Ureter (tissue), 1 donor: ENCODE results near the gene RTCB. TPM values are rescaled to one million over a fixed set of nuclear protein-coding genes. Genes with fewer than 3 reads are reported as not detected.
A peak's percentile ranks its signal among the peaks of the same experiment; 100 is the strongest.

Experiments used
- DNase-seq: peaks from one replicate; pipeline ENCODE4 v3.0.0-alpha.2; 2020; ENCODE audit warnings: low spot score
- total RNA-seq: library from RNA; stranded (reverse); gene quantifications from one replicate; pipeline ENCODE4 v1.2.4, GENCODE V29; 2023
- donor health status: DM: yes; HTN: yes; CAD: no.

The RTCB gene
- total RNA-seq: 71.9 TPM

GRCh38 chr22:32411829-32412592 is at the start of gene RTCB:
RTCB (minus strand) TSS chr22:32412247; CDS start chr22:32412156, 91 bp downstream.
- peak; percentile 93 for DNase-seq

GRCh38 chr22:32457031-32457430 is 45.0 kb upstream of the RTCB start:
- DNase-seq: no peak

DNA sequence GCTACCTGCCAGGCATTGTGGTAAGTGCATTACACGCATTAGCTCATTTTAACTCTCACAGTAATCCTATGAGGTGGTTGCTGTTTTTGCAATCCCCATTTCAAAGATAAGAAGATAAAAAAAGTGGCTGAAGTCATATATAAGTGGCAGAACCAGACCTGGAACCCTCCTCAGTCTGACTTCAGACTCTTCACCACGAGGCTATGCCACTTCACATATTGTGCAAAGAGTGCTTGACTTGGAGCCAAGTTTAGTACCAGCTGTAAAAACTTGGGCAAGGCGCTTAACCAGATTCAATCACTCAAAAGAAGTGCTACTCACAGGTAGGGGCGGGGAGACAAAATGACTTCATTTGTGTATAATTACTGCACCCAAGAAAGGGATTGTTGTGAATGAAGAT is 36.9 kb upstream of the RTCB start:
- no peak for DNase-seq

GRCh38 chr22:32446321-32446720 is 34.3 kb upstream of the RTCB start:
- DNase-seq: no peak

DNA sequence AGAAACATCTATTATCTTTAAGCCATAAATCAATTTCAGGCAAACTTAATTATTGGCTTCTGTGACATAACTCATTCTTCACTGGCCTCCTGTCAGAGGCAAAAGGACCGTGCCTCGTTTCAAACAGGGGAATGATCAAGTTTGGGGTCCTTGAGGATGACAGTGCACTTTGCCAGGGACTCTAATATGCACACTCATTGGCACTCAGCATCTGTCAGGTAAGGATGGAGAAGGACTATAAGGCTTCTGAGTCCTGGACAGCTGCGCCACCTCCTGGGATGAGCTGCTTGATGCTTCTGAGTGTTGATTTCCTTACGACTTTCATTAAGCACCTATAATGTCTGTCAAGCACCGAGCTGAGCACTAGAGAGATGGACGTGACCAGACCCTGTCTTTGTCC is 32.0 kb upstream of the RTCB start:
- no peak for DNase-seq

GRCh38 chr22:32430352-32430751 is 18.3 kb upstream of the RTCB start:
- no peak for DNase-seq

DNA sequence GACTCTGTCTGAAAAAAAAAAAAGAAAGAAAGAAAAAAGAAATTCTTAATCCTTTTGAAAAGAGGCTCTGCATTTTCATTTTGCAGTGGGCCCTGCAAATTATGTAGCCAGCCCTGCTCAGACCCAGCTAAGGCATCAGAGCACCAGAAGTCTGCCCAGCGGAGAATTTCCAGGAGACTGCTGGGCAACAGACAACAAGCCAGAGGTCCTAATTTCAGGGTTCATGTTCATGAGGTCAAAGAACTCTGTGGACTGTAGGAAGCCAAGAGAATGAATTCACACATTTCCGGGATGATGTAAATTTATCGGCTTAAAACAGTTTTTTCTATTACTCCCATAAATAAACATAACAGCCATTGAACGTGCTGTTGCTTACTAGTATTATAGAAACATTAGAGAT is 14.8 kb upstream of the RTCB start:
- DNase-seq: no peak

GRCh38 chr22:32423664-32424063 is 11.6 kb upstream of the RTCB start:
- DNase-seq: no peak

DNA sequence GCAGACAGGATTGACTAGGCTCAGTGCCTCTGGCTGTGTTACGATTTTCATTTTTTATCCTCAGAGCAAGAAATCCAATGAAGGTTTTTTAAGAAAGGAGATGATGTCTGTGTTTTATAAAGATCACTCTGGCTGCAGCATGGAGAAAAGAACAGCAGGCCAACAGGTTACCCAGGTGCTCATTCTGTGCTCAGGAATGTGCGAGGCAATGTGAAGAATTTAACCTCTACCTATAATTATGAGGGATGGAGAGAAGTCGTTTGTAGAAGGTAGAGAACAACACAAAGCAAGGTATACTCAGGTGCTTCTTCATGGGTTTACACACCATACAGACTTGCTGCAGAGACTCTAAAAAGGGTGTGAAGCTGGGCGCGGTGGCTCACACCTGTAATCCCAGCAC is 10.0 kb upstream of the RTCB start:
- DNase-seq: no peak

DNA sequence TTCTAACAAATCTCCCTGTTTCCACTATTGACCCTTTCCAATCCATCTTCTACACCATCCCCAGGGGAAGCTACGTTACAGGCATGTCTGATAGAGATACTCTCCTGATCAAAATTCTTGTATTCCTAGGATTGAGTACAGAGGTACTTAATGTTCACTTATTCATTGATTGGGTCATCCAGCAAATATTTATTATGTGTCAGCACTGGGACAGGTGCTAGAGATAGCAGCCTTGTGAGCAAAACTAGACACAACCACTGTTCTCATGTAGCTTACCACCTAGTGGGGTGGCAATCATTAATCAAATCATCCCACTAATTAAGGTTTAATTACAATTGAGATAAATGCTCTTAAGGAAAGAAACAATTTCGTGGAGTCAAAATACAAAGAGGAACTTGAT is 9.4 kb upstream of the RTCB start:
- no peak for DNase-seq

GRCh38 chr22:32417906-32418305 is 5.9 kb upstream of the RTCB start:
- DNase-seq: no peak

DNA sequence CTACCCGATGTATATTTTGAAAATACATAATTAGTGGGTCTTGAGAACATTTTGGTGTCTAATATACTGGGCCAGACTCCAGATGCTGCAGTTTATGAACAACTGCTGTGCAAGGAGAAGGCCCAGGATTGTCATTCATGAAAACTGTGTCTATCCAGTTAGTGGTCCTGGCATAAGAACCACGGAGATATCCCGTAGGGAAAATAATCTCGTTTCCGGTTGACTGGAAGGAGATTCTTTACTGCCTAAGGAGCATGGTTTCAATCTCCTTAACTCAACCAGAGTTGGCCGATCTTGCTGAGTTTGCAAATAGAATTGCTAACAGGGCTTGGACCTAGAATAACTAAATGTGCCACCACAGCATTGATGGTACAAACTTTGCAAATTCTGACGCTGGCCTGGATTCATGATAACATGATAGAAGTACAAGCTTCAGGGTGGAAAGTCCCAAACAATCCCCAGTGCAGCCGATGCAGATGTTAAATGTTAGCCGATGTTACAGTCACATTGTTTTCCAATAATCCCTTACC is 4.6 kb upstream of the RTCB start:
- DNase-seq: no peak

DNA sequence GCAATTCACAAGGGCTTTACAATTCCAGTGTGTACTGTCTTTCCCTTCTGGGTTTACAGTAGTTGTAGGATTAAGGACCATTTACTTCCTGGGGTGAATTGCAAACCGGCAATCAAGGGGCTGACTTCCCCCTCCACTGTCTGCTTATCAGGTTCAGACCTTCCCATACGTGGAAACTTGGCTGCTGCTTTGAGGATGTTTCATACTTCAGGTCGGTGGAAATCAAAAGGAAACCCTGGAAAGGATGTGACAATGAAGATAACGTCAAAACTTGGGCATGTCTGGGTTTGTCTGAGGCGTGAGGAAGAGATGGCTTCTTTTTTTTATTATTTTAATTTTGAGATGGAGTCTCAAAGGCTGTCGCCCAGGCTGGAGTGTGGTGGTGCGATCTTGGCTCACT is 2.1 kb upstream of the RTCB start:
- no peak for DNase-seq

DNA sequence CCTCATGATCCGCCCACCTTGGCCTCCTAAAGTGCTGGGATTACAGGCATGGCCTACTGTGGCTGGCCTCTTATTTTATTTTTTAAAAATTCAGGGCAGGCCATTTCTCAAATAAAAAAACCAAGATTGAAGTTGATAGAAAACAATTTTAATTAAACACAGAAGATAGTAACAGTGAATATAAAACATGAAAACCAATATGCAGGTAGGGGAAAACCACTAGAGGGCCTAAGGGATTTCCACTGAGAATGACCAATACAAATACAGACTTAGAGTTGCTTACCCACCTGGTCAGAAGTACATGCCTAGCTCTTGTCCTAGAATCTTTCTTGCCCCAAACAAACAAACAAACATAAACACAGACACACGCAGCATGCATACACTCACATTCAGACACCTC is 1.7 kb upstream of the RTCB start:
- DNase-seq: no peak

DNA sequence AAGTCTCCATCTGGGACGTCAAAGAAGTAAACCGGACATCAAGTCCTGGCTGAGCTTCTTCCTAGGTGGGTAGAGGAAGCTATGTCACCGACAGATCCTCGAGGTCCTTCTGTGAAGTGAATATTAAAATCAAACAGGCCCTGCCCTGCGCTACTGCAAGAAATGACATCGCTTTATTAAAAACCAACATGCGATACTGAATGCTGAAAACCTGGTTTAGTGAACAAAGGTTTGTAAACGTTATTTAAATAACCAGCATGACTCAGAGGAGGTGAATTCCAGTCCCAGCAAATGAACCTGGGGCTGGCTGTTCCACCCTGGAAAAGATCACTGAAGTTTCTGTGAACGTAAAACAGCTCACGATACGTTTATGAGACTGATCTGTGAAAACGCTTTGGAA is 645 bp downstream of the RTCB start:
- no peak for DNase-seq

DNA sequence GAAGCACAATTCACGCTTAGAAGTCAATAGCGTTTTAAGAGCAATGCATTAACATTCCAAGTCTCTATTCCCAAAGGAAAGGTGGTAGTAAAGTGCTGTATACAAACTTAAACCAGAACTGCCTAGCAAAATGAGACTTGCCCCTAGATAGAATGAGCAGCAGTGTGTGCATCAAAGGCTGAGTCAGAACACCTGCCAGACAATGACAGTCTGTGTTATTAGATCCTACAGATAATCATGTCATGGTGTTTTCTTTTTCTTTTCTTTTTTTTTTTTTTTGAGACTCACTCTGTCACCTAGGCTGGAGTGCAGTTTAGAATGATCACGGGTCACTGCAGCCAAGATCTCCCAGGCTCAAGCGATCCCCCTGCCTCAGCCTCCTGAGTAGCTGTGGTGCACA is 1.6 kb downstream of the RTCB start:
- no peak for DNase-seq

- DNase-seq: no peak
Observed at GRCh38 chr22:32409977-32410376, 2.1 kb downstream of the RTCB start.

DNA sequence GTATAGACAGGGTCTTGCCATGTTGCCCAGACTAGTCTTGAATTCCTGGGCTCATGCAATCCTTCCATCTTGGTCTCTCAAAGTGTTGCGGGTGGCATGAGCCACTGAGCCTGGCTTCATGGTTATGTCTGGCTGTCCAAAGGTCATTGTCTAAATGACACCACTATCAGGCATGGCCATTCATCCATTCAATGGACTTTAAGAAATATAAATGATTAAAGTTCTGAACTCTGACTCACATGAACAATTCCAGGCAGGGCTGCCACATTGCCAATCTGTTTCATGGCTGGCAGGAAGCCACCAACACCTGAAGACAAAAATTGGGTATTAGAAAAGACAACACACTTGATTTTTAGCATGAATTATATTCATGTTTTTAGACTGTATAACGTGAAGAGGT is 4.1 kb downstream of the RTCB start:
- no peak for DNase-seq

- no peak for DNase-seq
Observed at GRCh38 chr22:32407312-32407711, 4.7 kb downstream of the RTCB start.

- DNase-seq: no peak
Observed at GRCh38 chr22:32404021-32404420, 8.0 kb downstream of the RTCB start.

DNA sequence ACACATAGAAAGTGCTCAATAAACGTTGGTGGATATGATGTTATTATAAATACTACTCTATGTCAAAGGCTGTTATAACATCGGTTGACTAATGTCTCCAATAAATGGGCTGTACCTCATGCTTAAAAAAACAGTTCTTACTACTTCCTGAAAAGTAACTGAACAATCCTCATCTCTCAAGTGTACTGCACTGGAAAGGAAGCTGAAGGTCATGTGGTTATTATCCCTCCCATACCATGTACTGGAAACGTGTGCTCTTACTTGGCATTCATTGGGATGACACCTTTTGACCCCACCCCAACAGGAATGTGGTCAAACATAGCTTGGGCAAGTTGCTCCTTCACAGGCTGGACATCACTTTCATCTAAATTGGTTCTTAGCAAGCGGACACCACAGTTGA is 10.6 kb downstream of the RTCB start:
- no peak for DNase-seq

DNA sequence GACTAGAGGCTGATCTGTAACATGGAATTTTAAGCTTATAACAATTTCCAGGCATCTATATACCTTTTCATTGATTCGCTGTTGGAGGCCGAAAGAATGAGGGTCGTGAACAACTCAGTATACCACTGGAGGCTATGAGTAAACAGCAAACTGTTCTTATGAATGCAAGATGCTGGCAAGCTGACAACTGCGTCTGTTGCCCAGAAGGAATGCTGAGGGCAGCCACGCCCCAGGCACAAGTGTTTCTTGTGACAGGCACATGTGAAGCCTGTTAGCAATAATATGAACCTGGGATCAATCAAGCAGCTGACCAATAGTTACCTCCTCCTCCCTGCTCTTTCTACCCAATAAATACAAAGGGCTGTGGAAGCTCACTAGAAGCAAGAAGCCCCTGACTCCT is 15.3 kb downstream of the RTCB start:
- no peak for DNase-seq

- no peak for DNase-seq
Observed at GRCh38 chr22:32396255-32396654, 15.8 kb downstream of the RTCB start.

DNA sequence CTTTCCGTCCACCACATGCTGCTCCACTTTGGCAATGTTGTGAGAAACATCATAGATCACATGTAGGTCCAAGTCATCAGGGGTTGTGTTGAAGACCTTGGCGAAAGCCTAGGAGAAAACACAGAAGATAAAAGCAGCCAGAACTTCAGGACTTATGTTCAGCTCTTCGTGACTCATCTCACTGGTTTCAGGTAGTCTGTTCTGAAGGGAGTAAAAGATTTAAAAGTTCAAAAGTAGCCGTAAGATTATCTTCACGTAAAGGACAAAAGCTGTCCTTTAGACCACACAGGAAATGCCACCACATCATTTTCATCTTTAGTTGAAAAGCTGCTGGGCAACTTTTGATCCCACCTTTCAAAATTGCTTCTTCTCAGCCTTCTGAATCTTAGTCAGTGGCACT is 16.9 kb downstream of the RTCB start:
- no peak for DNase-seq
